Colonic mucosa (tissue), 4 donors: ENCODE data around the gene RFWD3. TPM values are rescaled to one million over a fixed set of nuclear protein-coding genes. Genes with fewer than 3 reads are reported as not detected.

Experiments
- DNase-seq: peaks from one replicate; pipeline ENCODE4 v3.0.0-alpha.2; 2020
- H3K27ac ChIP-seq: fragments of 200-600 bp; one replicate; pipeline ENCODE4 v1.8.0; 2021
- H3K27me3 ChIP-seq: fragments of 200-600 bp; one replicate; pipeline ENCODE4 v1.8.0; 2021
- H3K36me3 ChIP-seq: fragments of 200-600 bp; one replicate; pipeline ENCODE4 v1.8.0; 2021
- H3K4me1 ChIP-seq: fragments of 200-600 bp; one replicate; pipeline ENCODE4 v1.8.0; 2021; ENCODE audit warnings: mild to moderate bottlenecking
- H3K4me3 ChIP-seq: fragments of 200-600 bp; one replicate; pipeline ENCODE4 v1.8.0; 2021
- H3K9ac ChIP-seq, 2 donors: one replicate each; pipeline ENCODE4 v1.7.0; 2013; ENCODE audit warnings: control low read depth in 2 of 2, low read depth in 2 of 2, low read length in 2 of 2
- H3K9me3 ChIP-seq: fragments of 200-600 bp; one replicate; pipeline ENCODE4 v1.8.0; 2021
- intact Hi-C: fragments of 100-400 bp; cut with DNase I; formaldehyde crosslinking; loops from one replicate; pipeline ENCODE4 v1.14.1; 2022
- total RNA-seq, 2 donors: library from RNA; stranded (reverse); fragmentation: NEBNext Ultra II Directional in 1 of 2; extraction: Animal tissue kit (Norgen Biotek cat#: 25700) in 1 of 2; gene quantifications; one replicate each; pipeline ENCODE4 v1.2.1, GENCODE V29; 2021
- TF ChIP-seq, protein P1 (sequence below): fragments of 200-600 bp; IDR thresholded peaks from one replicate; pipeline ENCODE4 v1.8.0; 2022; ENCODE audit warnings: antibody characterized with exemption, mild to moderate bottlenecking
- donor health status: healthy.
- donor health status: DM: no; HTN: no; CAD: no.
- donor health status: DM: no; HTN: no; CAD: no.

Gene RFWD3
- total RNA-seq, 2 donors from 2014 or later = 23.2 to 45.7 TPM

DNA sequence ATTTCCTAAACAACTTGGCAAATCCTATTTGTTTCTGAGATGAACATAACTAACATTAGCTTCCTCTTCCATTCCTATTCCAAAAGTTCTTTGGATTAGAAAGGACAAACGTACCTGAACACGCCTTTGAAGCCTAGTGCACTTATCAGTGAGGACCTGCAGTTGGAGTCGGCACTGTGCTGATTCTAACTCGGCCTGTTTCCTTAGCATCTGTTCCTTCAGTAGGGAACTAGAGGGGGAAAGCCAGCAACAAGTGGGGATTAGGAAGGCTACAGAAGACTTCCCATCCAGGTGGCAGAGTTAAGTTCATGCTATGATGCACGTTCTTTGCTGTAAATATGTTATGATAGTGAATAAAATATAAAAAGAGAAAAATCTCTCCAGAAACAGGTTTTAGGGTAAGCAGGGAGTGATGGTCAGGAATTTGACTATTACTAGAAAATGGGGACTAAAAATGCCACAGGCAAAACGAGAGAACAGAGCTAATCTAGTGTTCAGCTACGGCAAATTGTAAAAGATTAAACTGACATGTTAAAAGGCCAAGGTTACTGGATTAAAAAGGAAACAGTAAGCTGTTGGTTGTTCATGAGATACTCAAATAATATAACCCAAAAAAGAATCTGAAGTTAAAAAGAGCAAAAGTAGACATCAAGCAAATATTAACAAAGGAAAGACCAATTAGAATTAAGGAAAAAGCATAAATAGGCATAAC, 28.8 kb downstream of the RFWD3 start:
- Histone ChIP-seq H3K4me1 (no peaks in the 10 kb centered on the region), H3K36me3 (no peaks in the 10 kb centered on the region), H3K27me3 (no peaks in the 10 kb centered on the region), H3K27ac (no peak overlapping the region), H3K4me3 (no peak overlapping the region), H3K9me3 (no peaks in the 10 kb centered on the region), H3K9ac (no peak overlapping the region)
- TF ChIP-seq, protein P1, sequence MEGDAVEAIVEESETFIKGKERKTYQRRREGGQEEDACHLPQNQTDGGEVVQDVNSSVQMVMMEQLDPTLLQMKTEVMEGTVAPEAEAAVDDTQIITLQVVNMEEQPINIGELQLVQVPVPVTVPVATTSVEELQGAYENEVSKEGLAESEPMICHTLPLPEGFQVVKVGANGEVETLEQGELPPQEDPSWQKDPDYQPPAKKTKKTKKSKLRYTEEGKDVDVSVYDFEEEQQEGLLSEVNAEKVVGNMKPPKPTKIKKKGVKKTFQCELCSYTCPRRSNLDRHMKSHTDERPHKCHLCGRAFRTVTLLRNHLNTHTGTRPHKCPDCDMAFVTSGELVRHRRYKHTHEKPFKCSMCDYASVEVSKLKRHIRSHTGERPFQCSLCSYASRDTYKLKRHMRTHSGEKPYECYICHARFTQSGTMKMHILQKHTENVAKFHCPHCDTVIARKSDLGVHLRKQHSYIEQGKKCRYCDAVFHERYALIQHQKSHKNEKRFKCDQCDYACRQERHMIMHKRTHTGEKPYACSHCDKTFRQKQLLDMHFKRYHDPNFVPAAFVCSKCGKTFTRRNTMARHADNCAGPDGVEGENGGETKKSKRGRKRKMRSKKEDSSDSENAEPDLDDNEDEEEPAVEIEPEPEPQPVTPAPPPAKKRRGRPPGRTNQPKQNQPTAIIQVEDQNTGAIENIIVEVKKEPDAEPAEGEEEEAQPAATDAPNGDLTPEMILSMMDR = no peak
- no peak for DNase-seq
- intact Hi-C loops = no loop called here

DNA sequence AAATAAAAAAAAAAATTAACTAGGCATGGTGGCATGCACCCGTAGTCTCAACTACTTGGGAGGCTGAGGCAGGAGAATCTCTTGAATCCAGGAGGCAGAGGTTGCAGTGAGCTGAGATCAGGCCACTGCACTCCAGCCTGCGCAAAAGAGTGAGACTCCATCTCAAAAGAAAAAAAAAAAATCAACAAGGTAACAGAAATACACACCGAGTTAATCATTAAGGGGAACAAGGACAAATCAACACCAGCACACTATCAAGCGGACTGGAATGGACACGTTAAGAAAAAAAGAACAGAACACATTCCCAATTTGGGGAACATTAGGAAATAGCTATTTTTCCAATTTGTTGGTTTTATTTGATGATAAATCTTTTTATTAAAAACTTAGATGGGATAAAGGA, 31.4 kb downstream of the RFWD3 start:
- Histone ChIP-seq H3K27me3 (no peaks in the 10 kb centered on the region), H3K4me1 (no peaks in the 10 kb centered on the region), H3K9ac (no peak overlapping the region), H3K4me3 (no peak overlapping the region), H3K27ac (no peak overlapping the region), H3K36me3 (peaks cover 3% of the 10 kb centered on the region), H3K9me3 (no peaks in the 10 kb centered on the region)
- no peak for DNase-seq
- intact Hi-C loops = no loop called here
- TF ChIP-seq, protein P1 = no peak

DNA sequence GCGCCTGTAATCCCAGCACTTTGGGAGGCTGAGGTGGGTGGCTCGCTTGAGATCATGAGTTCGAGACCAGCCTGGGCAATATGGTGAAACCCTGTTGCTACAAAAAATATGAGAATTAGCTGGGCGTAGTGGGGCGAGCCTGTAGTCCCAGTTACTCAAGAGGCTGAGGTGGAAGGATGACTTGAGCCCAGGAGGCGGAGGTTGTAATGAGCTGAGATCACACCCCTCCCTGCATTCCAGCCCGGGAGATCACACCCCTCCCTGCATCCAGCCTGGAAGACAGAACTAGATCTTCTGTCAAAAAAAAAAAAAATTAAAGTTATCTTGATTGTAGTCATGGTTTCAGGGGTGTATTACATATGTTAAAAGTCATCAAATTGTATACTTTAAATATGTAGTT, 33.0 kb downstream of the RFWD3 start:
- Histone ChIP-seq H3K36me3 (peaks cover 3% of the 10 kb centered on the region), H3K9ac (no peak overlapping the region), H3K4me3 (no peak overlapping the region), H3K27ac (no peak overlapping the region), H3K4me1 (no peaks in the 10 kb centered on the region), H3K27me3 (no peaks in the 10 kb centered on the region), H3K9me3 (no peaks in the 10 kb centered on the region)
- DNase-seq = no peak
- intact Hi-C loops = no loop called here
- TF ChIP-seq, protein P1 = no peak

DNA sequence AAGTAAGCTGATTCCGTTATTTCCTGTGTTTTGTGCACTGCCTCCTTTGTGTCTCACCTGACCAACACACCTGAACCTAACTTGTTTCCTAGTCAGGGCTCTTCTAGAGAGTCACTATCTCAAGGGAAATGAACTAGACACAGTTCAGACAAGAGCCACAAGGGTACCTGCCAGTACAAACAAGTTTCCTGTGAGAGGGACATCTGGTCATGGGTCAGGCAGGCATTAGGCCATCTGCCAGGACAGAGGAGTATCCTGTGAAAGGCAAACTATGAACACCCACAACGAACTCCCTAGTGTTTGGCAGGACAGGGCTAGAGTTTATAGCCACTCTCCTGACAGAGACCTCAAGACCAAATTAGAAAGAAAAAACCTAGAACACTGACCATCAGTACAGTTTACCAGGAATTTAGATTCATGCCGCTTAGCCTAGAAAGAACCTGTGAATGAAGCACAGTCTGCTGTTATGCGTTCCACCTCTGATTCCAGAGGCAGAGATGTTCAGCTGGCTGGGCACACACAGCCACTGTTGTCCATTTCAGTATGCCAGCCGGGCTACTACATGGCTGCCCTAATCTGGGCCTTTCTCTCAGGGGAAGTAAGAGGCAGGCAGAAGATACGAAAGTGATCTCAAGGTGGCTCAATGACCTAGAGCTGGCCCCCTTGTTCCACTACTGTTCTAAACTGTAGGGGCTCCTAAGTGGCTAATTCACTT, 39.0 kb downstream of the RFWD3 start:
- no peaks in the 10 kb centered on the region for H3K9me3 ChIP-seq
- TF ChIP-seq, protein P1 = no peak
- H3K4me1 ChIP-seq = no peaks in the 10 kb centered on the region
- intact Hi-C loops = loop anchor here (10.0 kb wide), 2 partner anchors 143 to 323 kb away; no protein-coding TSS in a partner anchor
- no peak for DNase-seq
- peaks cover 18% of the 10 kb centered on the region for H3K36me3 ChIP-seq
- H3K27ac ChIP-seq = no peak overlapping the region
- no peak overlapping the region for H3K9ac ChIP-seq
- H3K27me3 ChIP-seq = no peaks in the 10 kb centered on the region
- no peak overlapping the region for H3K4me3 ChIP-seq

DNA sequence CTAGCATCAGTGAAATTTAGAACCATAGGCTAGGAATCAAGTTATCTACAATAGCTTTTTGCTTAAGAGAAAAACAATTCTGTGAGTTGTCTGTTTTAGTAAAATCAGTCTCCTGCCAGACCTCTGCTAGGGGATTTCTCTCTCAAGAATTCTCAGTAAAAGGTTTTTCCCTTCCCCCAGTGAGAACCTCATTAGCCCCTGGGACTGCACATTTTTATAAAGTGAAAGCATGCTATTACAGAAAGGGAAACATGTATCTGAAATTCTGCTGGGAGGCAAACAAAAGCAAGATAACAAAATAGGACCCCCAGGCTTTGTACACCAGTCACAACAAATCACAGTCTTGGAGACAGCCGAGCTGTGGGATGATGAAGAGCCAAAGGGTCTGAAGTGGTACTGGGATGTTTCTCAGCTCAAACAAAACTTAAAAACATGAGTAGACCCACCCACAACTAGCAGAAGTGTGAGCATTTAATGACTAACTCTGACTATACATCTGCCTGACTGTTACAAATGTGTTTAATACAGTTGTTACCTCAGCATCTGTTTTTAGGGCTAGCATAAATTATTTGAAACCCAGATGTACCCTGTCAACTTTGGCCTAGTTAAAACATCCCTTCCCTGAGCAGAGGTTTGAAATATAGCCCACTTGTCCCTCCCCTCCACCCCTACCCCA, 39.8 kb downstream of the RFWD3 start:
- Histone ChIP-seq H3K27ac (no peak overlapping the region), H3K27me3 (no peaks in the 10 kb centered on the region), H3K36me3 (peaks cover 20% of the 10 kb centered on the region), H3K9ac (no peak overlapping the region), H3K4me3 (no peak overlapping the region), H3K9me3 (no peaks in the 10 kb centered on the region), H3K4me1 (no peaks in the 10 kb centered on the region)
- TF ChIP-seq, protein P1 = no peak
- intact Hi-C loops = loop anchor here (10.0 kb wide), 2 partner anchors 142 to 322 kb away; no protein-coding TSS in a partner anchor
- no peak for DNase-seq
